Measurements from ENCODE around the gene CD276.

DNA sequence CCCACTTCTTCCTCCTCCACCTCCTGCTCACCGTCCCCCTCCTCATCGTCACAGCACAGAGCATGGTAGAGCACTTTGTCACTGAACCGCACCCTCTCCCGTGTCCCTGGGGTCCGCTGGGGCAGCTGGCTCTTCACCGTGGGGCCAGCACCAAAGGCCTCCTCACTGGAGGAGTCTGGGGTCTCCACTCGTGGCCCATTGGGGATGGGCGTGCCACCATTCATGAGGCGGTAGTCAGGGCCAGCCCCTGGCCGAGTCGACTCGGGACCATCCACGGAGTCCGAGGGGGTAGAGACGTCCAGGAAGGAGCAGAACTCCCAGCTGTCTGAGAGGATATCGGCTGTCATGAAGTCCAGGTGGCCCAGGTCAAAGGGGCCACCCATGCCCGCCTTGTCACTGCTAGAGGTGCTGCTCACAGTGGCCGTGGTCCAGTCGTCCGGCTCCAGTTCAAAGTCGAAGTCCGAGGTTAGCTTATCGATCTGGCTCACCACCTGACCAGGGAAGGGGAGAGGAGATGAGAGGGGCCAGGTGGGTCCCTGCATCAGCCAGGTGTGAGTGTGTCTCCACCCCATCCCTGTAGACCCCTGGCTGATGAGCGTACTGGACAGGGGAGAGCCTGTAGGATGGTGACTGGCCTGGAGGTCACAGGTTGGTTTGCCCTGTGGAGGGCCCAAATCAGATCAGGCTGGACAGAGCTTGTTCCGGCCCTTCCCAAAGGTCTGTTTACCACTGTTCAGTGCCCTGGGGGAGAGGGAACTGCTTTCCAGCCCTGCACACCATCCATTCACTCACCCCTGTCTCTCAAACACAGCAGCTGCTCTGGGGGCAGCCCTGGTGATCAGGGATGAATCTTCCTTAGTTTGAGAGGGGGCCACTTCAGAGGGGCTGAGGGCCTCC is 56.2 kb downstream of the CD276 start:
- TF ChIP-seq, protein P1, sequence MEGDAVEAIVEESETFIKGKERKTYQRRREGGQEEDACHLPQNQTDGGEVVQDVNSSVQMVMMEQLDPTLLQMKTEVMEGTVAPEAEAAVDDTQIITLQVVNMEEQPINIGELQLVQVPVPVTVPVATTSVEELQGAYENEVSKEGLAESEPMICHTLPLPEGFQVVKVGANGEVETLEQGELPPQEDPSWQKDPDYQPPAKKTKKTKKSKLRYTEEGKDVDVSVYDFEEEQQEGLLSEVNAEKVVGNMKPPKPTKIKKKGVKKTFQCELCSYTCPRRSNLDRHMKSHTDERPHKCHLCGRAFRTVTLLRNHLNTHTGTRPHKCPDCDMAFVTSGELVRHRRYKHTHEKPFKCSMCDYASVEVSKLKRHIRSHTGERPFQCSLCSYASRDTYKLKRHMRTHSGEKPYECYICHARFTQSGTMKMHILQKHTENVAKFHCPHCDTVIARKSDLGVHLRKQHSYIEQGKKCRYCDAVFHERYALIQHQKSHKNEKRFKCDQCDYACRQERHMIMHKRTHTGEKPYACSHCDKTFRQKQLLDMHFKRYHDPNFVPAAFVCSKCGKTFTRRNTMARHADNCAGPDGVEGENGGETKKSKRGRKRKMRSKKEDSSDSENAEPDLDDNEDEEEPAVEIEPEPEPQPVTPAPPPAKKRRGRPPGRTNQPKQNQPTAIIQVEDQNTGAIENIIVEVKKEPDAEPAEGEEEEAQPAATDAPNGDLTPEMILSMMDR (conservative IDR thresholded peaks at IDR 0.05; ENCODE audit: low read length): no peak
- TF ChIP-seq EZH2phosphoT487 (IDR thresholded peaks at IDR 0.05; ENCODE audit: borderline replicate concordance, low read depth, low read length): no peak

All from OCI-LY7 (cell line).